ENCODE data around the gene CCDC194.

CCDC194 gene

GRCh38 chr19:17391371-17392151, 2.4 kb downstream of the CCDC194 start:
- POLR2A ChIA-PET = interaction anchor here (0.7 to 1.6 kb wide), 2 partner anchors 13 to 14 kb away, joined by 4 to 7 read pairs; partner anchors contain the start of gene BST2
- CTCF ChIA-PET = interaction anchor here (0.9 to 9.2 kb wide), 12 partner anchors 12 to 98 kb away, joined by 3 to 192 read pairs (median 4); partner anchors contain the start of genes BST2, MRPL34 and TMEM221
- TF ChIP-seq, protein P1, sequence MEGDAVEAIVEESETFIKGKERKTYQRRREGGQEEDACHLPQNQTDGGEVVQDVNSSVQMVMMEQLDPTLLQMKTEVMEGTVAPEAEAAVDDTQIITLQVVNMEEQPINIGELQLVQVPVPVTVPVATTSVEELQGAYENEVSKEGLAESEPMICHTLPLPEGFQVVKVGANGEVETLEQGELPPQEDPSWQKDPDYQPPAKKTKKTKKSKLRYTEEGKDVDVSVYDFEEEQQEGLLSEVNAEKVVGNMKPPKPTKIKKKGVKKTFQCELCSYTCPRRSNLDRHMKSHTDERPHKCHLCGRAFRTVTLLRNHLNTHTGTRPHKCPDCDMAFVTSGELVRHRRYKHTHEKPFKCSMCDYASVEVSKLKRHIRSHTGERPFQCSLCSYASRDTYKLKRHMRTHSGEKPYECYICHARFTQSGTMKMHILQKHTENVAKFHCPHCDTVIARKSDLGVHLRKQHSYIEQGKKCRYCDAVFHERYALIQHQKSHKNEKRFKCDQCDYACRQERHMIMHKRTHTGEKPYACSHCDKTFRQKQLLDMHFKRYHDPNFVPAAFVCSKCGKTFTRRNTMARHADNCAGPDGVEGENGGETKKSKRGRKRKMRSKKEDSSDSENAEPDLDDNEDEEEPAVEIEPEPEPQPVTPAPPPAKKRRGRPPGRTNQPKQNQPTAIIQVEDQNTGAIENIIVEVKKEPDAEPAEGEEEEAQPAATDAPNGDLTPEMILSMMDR (IDR thresholded peaks at IDR 0.05; ENCODE audit: control extremely low read depth, extremely low read depth, low read depth, missing control alignments) = no peak
- no peak for DNase-seq (ENCODE audit: extremely low spot score)

DNA sequence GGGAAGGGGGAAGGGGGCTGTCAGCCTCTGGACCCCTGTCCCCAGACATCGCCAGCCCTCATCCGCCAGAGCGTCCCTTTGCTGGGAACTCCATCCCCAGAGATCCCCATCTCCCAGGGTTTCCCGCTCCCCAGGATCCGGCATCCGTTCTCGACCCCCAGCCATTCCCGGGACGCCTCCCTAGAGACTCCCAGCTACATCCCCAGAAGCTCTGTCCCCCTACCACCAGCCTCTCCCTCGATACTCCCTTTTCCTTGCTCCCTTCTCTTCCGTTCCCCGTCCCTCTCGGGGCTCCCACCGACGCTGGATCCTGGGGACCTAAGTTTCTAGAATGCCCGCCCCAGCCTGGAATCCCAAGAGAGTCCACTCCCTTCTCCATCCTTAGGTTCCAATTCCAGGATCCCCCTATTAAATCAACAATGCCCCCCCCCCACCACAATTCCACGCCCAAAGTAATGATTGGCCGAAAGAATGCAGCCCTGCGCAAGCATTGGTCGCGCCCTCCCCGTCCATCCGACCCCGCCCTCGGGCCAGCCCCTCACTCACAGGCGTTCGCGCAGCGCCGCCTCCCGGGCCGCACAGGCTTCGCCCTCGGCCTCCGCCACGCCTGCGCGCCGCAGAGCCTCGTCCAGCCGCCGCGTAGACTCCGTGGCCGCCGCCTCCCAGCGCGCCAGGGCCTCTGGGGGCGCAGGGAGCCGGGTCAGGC, 3.2 kb downstream of the CCDC194 start:
- ChIA-PET POLR2A (interaction anchor here (0.6 to 1.6 kb wide), 2 partner anchors 15 to 20 kb away, joined by 3 to 4 read pairs; partner anchors contain the start of gene BST2), CTCF (interaction anchor here (0.9 to 9.2 kb wide), 10 partner anchors 9 to 107 kb away, joined by 3 to 192 read pairs (median 6); partner anchors contain the start of gene MRPL34)
- DNase-seq (ENCODE audit: extremely low spot score) = peak; percentile 95
- TF ChIP-seq, protein P1 (IDR thresholded peaks at IDR 0.05; ENCODE audit: control extremely low read depth, extremely low read depth, low read depth, missing control alignments) = peak; percentile 95

DNA sequence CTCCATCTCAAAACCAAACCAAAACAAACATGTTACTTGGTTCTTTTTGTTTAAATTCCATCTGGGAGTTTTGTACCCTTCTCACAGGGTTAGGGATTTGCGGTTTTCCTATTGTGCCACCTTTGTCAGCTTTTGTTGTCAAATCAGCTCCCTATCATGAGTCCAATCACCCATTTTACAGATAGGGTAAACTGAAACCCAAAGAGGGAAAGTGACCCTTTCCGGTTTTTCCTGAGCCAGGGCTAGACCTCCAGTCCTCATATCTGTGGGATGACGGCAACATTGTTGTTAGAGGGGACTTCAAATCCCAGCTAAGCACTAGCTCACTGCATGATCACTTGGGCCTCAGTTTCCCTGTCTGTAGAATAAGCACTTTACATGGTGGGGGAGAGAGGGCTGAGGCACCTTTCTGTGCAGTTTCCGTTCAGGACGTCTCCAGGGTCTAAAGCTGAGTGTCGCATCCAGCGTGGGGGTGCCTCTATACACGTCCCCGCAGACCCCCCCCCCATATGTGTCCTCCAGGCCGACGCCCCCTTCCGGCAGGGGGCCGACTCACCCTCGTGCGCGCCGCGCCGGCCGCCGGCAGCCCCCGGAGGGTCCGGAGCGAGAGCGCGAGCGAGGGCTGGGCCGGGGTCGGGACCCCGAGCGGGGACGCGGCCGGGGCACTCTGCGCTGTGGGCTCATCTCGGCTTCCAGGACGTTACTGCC, 3.9 kb downstream of the CCDC194 start:
- TF ChIP-seq, protein P1 (IDR thresholded peaks at IDR 0.05; ENCODE audit: control extremely low read depth, extremely low read depth, low read depth, missing control alignments) = peak; percentile 21
- ChIA-PET CTCF (interaction anchor here (1.0 to 9.2 kb wide), 17 partner anchors 10 to 675 kb away, joined by 3 to 192 read pairs (median 5); partner anchors contain the start of genes BST2, MRPL34 and PLVAP), POLR2A (interaction anchor here (0.6 to 0.7 kb wide), 2 partner anchors 19 to 65 kb away, joined by 3 read pairs; no protein-coding TSS in a partner anchor)
- DNase-seq (ENCODE audit: extremely low spot score) = no peak

DNA sequence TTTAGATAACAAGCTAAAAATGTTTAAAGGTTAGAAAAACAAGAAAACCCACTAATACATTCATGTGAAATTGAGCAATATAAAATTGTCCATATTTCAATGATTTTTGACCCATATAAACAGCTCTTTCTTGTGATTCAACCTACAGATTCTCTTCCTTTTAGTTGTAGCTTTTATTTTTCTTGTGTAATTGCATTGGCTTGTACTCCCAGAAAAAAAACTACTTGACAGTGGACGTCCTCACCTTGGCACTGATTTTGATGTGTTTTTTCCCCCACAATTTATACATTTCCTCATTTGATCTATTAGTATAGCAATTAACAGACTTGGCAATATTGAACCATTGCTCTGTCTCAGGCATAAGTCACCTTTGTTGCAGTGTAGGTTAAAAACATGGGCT, 4.7 kb downstream of the CCDC194 start:
- DNase-seq (ENCODE audit: extremely low spot score) = no peak
- CTCF ChIA-PET = interaction anchor here (1.1 to 9.2 kb wide), 16 partner anchors 11 to 675 kb away, joined by 3 to 192 read pairs (median 5); partner anchors contain the start of genes BST2 and PLVAP
- TF ChIP-seq, protein P1 (IDR thresholded peaks at IDR 0.05; ENCODE audit: control extremely low read depth, extremely low read depth, low read depth, missing control alignments) = no peak
- POLR2A ChIA-PET = interaction anchor here (0.6 to 0.7 kb wide), 2 partner anchors 45 to 64 kb away, joined by 3 read pairs; no protein-coding TSS in a partner anchor

DNA sequence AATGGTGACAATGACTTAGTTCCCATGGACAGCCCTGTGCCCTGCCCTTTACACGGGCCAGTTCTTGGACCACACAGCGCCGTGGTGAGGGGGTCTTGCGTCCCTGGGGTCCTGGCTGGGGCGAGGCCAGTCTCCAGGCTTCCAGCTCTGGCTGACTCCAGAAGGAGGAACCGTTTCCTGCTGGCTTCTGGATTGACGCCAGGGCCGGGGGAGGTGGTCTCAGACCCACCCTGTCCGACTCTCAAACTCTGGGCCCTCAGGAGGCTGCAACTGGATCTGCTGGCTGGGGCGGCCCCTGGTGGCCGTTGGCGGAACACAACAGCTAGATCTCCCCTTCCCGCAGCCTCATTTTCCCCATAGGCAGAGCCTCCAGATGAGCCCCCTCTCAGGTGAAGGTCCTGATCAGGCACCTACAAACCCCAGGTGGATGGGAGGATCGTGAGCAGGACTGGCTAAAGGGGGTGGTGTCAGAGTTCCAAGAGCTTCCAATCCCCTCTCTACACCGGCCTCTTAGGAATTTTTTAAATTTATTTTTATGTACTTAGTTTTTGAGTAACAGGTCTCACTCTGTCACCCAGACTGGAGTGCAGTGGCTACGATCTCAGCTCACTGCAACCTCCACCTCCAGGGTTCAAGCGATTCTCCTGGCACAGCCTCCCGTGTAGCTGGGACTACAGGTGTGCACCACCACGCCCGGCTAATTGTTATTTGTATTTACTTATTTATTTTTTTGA, 8.0 kb downstream of the CCDC194 start:
- ChIA-PET POLR2A (interaction anchor here (0.5 to 0.6 kb wide), 2 partner anchors 19 to 30 kb away, joined by 3 to 4 read pairs; partner anchors contain the start of gene BST2), CTCF (interaction anchor here (0.8 to 9.2 kb wide), 31 partner anchors 8 to 613 kb away, joined by 3 to 192 read pairs (median 4); partner anchors contain the start of genes ABHD8, BABAM1, BST2 and DDA1)
- TF ChIP-seq, protein P1 (IDR thresholded peaks at IDR 0.05; ENCODE audit: control extremely low read depth, extremely low read depth, low read depth, missing control alignments) = peak; percentile 89
- peak; percentile 81 for DNase-seq (ENCODE audit: extremely low spot score)

Data from GM10248 (cell line).